Muscle layer of colon (tissue), 2 donors: ENCODE results near the gene ZHX3.

Source experiments
- H3K27ac ChIP-seq: one replicate; pipeline ENCODE4 v1.7.0; 2013; ENCODE audit warnings: low read depth, mild to moderate bottlenecking, low read length, moderate library complexity
- H3K27me3 ChIP-seq, 2 donors: one replicate each; pipeline ENCODE4 v1.7.0; 2013; ENCODE audit warnings: low read length in 2 of 2, mild to moderate bottlenecking in 2 of 2; ENCODE audit not compliant: insufficient read depth in 2 of 2, control insufficient read depth in 1 of 2
- H3K36me3 ChIP-seq: one replicate; pipeline ENCODE4 v1.7.0; 2013; ENCODE audit warnings: mild to moderate bottlenecking, low read length; ENCODE audit not compliant: insufficient read depth
- H3K4me1 ChIP-seq: one replicate; pipeline ENCODE4 v1.7.0; 2013; ENCODE audit warnings: mild to moderate bottlenecking, low read length; ENCODE audit not compliant: insufficient read depth
- H3K4me3 ChIP-seq, 2 donors: one replicate each; pipeline ENCODE4 v1.7.0; 2013; ENCODE audit warnings: low read length in 2 of 2, low read depth in 1 of 2, mild to moderate bottlenecking in 1 of 2, moderate library complexity in 1 of 2
- H3K9ac ChIP-seq: one replicate; pipeline ENCODE4 v1.7.0; 2013; ENCODE audit warnings: low read length
- H3K9me3 ChIP-seq: one replicate; pipeline ENCODE4 v1.7.0; 2013; ENCODE audit warnings: mild to moderate bottlenecking, low read length
- donor health status: abdominal sarcoma.
- donor health status: Adenocarcinoma of cecum.

The ZHX3 gene

GRCh38 chr20:41308290-41308711, 9.2 kb downstream of the ZHX3 start:
- no peaks in the 10 kb centered on the region for H3K27me3 ChIP-seq
- H3K9me3 ChIP-seq = no peaks in the 10 kb centered on the region
- peaks cover 27% of the 10 kb centered on the region for H3K4me1 ChIP-seq
- H3K4me3 ChIP-seq = no peak overlapping the region
- H3K36me3 ChIP-seq = no peaks in the 10 kb centered on the region
- H3K27ac ChIP-seq = no peak overlapping the region
- H3K9ac ChIP-seq = no peak overlapping the region

GRCh38 chr20:41307021-41307420, 10.5 kb downstream of the ZHX3 start:
- no peak overlapping the region for H3K27ac ChIP-seq

DNA sequence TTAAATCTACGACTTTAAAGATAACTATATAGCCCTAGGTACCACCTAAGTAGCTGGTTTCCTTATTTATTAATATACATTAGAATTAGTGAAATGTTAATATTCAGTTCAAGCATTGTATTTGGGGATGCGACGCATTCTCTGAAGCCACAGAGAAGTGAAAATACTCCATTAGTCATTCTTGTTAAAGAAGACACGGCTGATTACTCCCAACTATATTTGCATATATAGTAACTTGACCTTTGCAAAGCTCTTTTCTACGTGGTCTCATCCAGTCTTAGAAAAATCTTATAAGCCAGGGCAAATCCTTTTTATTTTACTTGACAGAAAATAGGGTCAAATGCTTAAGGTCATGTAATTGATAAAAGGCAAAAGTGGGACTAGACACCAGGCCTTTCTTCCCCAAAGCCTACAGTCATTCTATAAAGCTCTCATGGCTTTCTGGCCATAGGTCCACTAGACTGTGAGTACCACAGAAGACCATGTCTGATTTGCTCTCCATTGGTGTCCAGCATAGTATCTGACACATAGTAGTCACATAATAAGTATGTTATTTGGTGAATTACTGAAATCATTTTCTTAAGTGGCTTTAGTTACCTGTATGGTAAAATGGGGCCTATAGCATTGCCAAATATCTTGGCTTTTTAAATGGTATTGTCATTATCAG, 11.3 kb downstream of the ZHX3 start:
- H3K27ac ChIP-seq = no peak overlapping the region
- no peaks in the 10 kb centered on the region for H3K27me3 ChIP-seq
- H3K9me3 ChIP-seq = no peaks in the 10 kb centered on the region
- no peak overlapping the region for H3K9ac ChIP-seq
- peaks cover 27% of the 10 kb centered on the region for H3K4me1 ChIP-seq
- H3K4me3 ChIP-seq = no peak overlapping the region
- H3K36me3 ChIP-seq = no peaks in the 10 kb centered on the region

More at GRCh38 chr20:41307021-41307420, 10.5 kb downstream of the ZHX3 start:
- Histone ChIP-seq H3K9me3 (no peaks in the 10 kb centered on the region), H3K36me3 (no peaks in the 10 kb centered on the region), H3K4me3 (no peak overlapping the region), H3K27me3 (no peaks in the 10 kb centered on the region), H3K4me1 (peaks cover 27% of the 10 kb centered on the region), H3K9ac (no peak overlapping the region)

GRCh38 chr20:41304424-41305079, 13.0 kb downstream of the ZHX3 start:
- peaks cover 21% of the 10 kb centered on the region for H3K4me1 ChIP-seq
- no peaks in the 10 kb centered on the region for H3K36me3 ChIP-seq
- no peaks in the 10 kb centered on the region for H3K9me3 ChIP-seq
- no peak overlapping the region for H3K4me3 ChIP-seq
- no peak overlapping the region for H3K27ac ChIP-seq
- H3K27me3 ChIP-seq = no peaks in the 10 kb centered on the region
- H3K9ac ChIP-seq = no peak overlapping the region

DNA sequence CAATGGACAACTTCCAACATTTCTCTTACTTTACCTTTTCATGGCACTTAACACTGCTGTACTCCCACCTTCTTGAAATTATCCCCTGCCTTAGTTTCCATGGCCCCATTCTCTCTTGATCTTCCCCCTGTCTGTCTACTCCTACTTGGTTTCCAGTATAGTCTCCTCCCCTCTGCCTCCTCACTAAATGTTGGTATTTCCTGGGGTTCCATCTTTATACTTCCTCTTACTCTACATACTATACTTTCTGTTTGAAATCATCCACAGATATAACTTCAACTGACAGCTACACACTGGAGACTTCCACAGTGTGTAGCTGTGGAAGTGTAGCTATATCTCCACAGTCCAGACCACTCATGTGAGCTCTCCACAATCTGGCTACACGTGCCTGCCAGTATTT, 13.5 kb downstream of the ZHX3 start:
- no peak overlapping the region for H3K9ac ChIP-seq
- H3K4me1 ChIP-seq = peaks cover 15% of the 10 kb centered on the region
- no peak overlapping the region for H3K27ac ChIP-seq
- no peaks in the 10 kb centered on the region for H3K9me3 ChIP-seq
- no peaks in the 10 kb centered on the region for H3K27me3 ChIP-seq
- no peak overlapping the region for H3K4me3 ChIP-seq
- no peaks in the 10 kb centered on the region for H3K36me3 ChIP-seq

- Histone ChIP-seq H3K27me3 (no peaks in the 10 kb centered on the region), H3K4me3 (no peak overlapping the region), H3K9ac (no peak overlapping the region), H3K36me3 (no peaks in the 10 kb centered on the region), H3K27ac (no peak overlapping the region), H3K9me3 (no peaks in the 10 kb centered on the region), H3K4me1 (peaks cover 5% of the 10 kb centered on the region)
These were observed 16.6 kb downstream of the ZHX3 start for GRCh38 chr20:41300886-41301285.

DNA sequence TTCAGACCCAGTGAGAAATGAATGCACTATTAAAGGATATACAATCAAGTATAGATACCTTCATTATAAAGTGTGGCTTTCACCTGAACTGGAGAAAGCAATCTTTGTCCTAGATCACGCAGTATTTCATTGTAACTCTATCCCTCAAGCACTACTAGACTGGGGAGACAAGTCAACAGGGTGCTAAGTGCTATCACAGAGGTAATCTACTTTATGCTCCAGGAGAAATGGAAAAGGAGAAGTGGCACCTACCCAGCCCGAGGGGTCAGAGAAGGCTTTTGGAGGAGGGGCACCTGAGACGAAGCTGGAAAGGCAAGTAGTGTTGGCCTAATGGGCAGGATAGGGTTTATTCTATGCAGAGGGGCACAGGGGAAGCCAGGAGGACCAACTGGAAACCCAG, 17.1 kb downstream of the ZHX3 start:
- no peak overlapping the region for H3K27ac ChIP-seq
- H3K9me3 ChIP-seq = no peaks in the 10 kb centered on the region
- no peaks in the 10 kb centered on the region for H3K36me3 ChIP-seq
- peaks cover 5% of the 10 kb centered on the region for H3K4me1 ChIP-seq
- no peaks in the 10 kb centered on the region for H3K27me3 ChIP-seq
- no peak overlapping the region for H3K9ac ChIP-seq
- no peak overlapping the region for H3K4me3 ChIP-seq

GRCh38 chr20:41299899-41300298, 17.6 kb downstream of the ZHX3 start:
- H3K27me3 ChIP-seq = no peaks in the 10 kb centered on the region
- peaks cover 4% of the 10 kb centered on the region for H3K4me1 ChIP-seq
- no peak overlapping the region for H3K9ac ChIP-seq
- no peak overlapping the region for H3K27ac ChIP-seq
- no peak overlapping the region for H3K4me3 ChIP-seq
- H3K9me3 ChIP-seq = no peaks in the 10 kb centered on the region
- no peaks in the 10 kb centered on the region for H3K36me3 ChIP-seq

- H3K27me3 ChIP-seq = no peaks in the 10 kb centered on the region
These were observed 24.1 kb downstream of the ZHX3 start for GRCh38 chr20:41293269-41294037.

GRCh38 chr20:41290804-41291389, 26.6 kb downstream of the ZHX3 start:
- Histone ChIP-seq H3K9me3 (no peaks in the 10 kb centered on the region), H3K4me3 (no peak overlapping the region), H3K9ac (no peak overlapping the region), H3K4me1 (peaks cover 19% of the 10 kb centered on the region), H3K27ac (no peak overlapping the region), H3K36me3 (no peaks in the 10 kb centered on the region), H3K27me3 (no peaks in the 10 kb centered on the region)

More at GRCh38 chr20:41293269-41294037, 24.1 kb downstream of the ZHX3 start:
- no peaks in the 10 kb centered on the region for H3K9me3 ChIP-seq
- H3K9ac ChIP-seq = no peak overlapping the region
- H3K4me1 ChIP-seq = peaks cover 19% of the 10 kb centered on the region
- H3K36me3 ChIP-seq = no peaks in the 10 kb centered on the region
- no peak overlapping the region for H3K27ac ChIP-seq
- no peak overlapping the region for H3K4me3 ChIP-seq

GRCh38 chr20:41287327-41287726, 30.2 kb downstream of the ZHX3 start:
- Histone ChIP-seq H3K9ac (no peak overlapping the region), H3K4me1 (peaks cover 5% of the 10 kb centered on the region), H3K27me3 (no peaks in the 10 kb centered on the region), H3K9me3 (no peaks in the 10 kb centered on the region), H3K4me3 (no peak overlapping the region), H3K36me3 (no peaks in the 10 kb centered on the region), H3K27ac (no peak overlapping the region)
